RWPE2 (cell line): ENCODE results near the gene DAP.
A peak's percentile ranks its signal among the peaks of the same experiment; 100 is the strongest.

ENCODE experiments used
- ATAC-seq: fragments of 200-7000 bp; cut with Tn5 transposase; 3 replicates; pipeline ENCODE4 v1.9.1; 2021; ENCODE audit warnings: low read depth
- DNase-seq: peaks from one replicate; pipeline ENCODE4 v3.0.0-alpha.2; 2020; ENCODE audit warnings: low spot score
- H3K27ac ChIP-seq: fragments of 450-650 bp; 2 replicates; pipeline ENCODE4 v1.5.1; 2017; ENCODE audit warnings: mild to moderate bottlenecking; ENCODE audit not compliant: poor library complexity, severe bottlenecking
- H3K27me3 ChIP-seq: fragments of 250-450 bp; sonication (Bioruptor Pico); 2 replicates; pipeline ENCODE4 v1.5.1; 2021; ENCODE audit warnings: mild to moderate bottlenecking, moderate library complexity; ENCODE audit not compliant: insufficient read depth, poor library complexity, severe bottlenecking
- H3K36me3 ChIP-seq: fragments of 250-450 bp; sonication (Bioruptor Pico); 2 replicates; pipeline ENCODE4 v1.5.1; 2020; ENCODE audit warnings: low read depth, mild to moderate bottlenecking, moderate library complexity
- H3K4me1 ChIP-seq: fragments of 250-450 bp; sonication (Bioruptor Pico); 2 replicates; pipeline ENCODE4 v1.5.1; 2021; ENCODE audit warnings: mild to moderate bottlenecking, moderate library complexity; ENCODE audit not compliant: insufficient read depth, poor library complexity, severe bottlenecking
- H3K4me3 ChIP-seq: fragments of 250-450 bp; sonication (Bioruptor Pico); 2 replicates; pipeline ENCODE4 v1.5.1; 2021; ENCODE audit warnings: mild to moderate bottlenecking, moderate library complexity; ENCODE audit not compliant: severe bottlenecking
- H3K9me3 ChIP-seq: fragments of 250-450 bp; sonication (Bioruptor Pico); 2 replicates; pipeline ENCODE4 v1.5.1; 2021; ENCODE audit warnings: mild to moderate bottlenecking, moderate library complexity; ENCODE audit not compliant: severe bottlenecking
- CTCF ChIP-seq: fragments of 450-650 bp; IDR thresholded peaks from one replicate; pipeline ENCODE4 v1.5.1; 2017; ENCODE audit warnings: mild to moderate bottlenecking, moderate library complexity; ENCODE audit not compliant: poor library complexity, severe bottlenecking

DAP gene

DNA sequence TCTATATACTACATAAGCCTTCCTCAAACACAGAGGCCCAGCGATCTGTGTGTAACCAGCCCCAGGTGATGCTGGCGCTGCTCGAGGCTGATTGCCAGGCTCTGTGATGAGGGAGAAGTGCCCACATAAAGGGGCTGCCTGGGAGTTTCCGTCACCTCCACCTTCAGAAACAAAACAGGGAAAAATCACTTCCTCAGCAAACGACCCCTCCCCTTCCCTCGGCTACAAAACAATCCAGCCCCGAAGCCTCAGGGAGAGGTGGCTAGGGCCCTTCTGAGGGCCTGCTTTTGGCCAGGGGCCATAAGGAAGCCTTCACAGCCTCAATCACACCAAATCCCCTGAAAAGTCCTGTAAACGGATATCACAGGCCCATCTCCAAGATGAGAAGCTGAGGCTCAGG, 51.1 kb downstream of the DAP start:
- Histone ChIP-seq H3K36me3 (peaks cover 9% of the 10 kb centered on the region), H3K9me3 (no peaks in the 10 kb centered on the region), H3K27me3 (no peaks in the 10 kb centered on the region), H3K4me3 (no peak overlapping the region), H3K27ac (peak overlapping the region; percentile 99), H3K4me1 (peaks cover 35% of the 10 kb centered on the region)
- TF ChIP-seq CTCF: no peak
- DNase-seq (no peak), ATAC-seq (no peak)

DNA sequence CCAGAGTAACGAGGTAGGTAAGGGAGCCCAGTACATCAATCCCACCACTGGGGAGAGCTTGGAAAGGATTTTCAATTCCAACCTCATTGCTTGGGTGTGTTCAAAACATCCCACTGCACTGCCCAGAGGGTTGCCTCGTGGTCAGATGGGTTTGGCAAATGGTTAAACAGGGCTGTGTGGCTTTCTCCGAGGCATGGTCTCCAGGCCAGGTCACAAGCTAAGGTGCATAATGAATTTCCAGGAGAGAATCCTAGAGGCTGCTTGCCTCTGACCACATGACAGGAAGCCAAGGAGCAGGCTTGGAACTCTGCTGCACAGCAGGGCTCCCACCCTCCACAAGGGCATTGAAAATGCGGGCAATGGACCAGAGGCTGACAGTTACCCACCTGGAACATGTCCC, 51.6 kb downstream of the DAP start:
- Histone ChIP-seq H3K4me3 (no peak overlapping the region), H3K9me3 (no peaks in the 10 kb centered on the region), H3K4me1 (peaks cover 40% of the 10 kb centered on the region), H3K27me3 (no peaks in the 10 kb centered on the region), H3K36me3 (peaks cover 8% of the 10 kb centered on the region), H3K27ac (peak overlapping the region; percentile 99)
- ATAC-seq (no peak), DNase-seq (no peak)
- TF ChIP-seq CTCF: no peak

DNA sequence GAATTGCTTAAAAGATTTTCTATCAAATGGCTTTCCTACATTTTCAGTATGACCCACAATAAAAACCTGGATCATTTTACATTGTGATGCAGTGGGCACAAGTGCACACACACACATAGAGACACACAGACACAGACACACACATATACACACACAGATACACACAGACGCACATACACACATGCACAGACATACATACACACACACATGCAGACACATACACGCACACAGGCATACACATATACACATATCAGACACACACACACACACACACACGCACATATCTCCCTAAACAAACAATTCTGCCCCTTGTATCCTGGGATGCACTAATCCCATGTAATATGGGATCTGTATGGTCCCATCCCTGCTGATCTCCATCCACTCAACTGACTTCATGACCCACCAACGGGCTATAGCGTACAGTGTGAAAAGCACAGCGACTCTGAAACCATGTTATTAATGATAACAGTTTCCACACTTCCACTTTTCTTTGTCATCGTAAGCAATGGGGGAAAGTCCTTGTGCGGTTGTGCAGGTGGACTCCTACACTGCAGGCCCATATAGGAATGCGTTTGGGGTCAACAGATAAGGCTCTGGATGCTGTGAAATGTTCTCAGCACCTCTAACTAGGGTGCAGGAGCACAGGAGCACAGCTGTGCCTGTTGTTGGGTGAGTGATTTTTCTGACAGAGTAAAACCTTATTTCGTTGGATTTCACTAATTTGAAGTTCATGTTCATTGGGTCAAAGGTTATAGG, 52.7 kb downstream of the DAP start:
- Histone ChIP-seq H3K4me1 (peaks cover 50% of the 10 kb centered on the region), H3K9me3 (no peaks in the 10 kb centered on the region), H3K4me3 (no peak overlapping the region), H3K27ac (peak overlapping the region; percentile 99), H3K27me3 (no peaks in the 10 kb centered on the region), H3K36me3 (no peaks in the 10 kb centered on the region; the same call in 1 of the 2 replicates)
- ATAC-seq (no peak), DNase-seq (peak; percentile 9)
- TF ChIP-seq CTCF: no peak

DNA sequence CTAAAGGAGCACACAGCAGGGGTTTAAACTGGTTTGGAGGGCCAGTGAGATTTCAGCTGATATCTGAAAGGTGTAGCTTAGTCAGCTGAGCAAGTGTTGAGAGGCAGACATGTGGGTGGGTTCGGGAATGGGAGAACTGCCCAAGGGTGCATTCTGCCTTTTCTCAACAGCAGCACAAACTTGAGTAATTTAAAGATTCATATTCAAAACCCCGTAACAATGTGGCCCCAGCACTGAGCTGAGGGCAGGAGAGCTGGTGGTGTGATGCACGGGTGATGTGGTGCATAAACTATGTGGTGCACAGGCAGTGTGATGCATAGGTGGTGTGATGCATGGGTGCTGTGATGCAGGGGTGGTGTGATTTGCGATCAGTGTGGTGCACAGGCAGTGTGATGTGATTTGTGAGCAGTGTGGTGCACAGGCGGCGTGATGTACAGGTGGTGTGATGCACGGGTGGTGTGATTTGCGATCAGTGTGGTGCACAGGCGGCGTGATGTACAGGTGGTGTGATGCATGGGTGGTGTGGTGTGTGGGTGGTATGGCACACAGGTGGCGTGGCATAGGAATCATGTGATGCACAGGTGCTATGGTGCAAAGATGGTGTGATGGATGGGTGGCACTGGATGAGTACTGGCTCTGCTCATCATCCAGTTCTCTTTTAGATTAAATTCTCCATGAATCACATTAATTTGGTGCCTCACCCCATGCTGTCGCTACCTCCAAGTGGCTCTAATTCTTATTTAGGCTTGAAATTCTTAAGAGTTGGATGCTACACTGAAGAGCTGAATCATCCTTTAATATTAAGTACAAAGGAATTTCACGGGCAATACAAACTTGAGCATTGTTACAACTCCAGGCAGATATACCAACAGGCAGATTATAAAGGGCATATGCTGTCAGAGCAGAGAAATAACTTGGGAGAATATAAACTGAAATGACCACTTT, 53.6 kb downstream of the DAP start:
- ATAC-seq: peak; percentile 22; the same call in 1 of the 3 replicates

More for the DNA sequence above, 53.6 kb downstream of the DAP start:
- H3K27ac ChIP-seq: peak overlapping the region; percentile 99
- H3K4me1 ChIP-seq: peaks cover 59% of the 10 kb centered on the region
- H3K36me3 ChIP-seq: no peaks in the 10 kb centered on the region; the same call in 1 of the 2 replicates
- no peak for TF ChIP-seq CTCF
- H3K9me3 ChIP-seq: no peaks in the 10 kb centered on the region
- no peaks in the 10 kb centered on the region for H3K27me3 ChIP-seq
- DNase-seq: peak; percentile 45
- H3K4me3 ChIP-seq: no peak overlapping the region
